GM19395 (cell line): ENCODE results near the gene PPIL1.

Source experiments
- ATAC-seq: cut with Tn5 transposase; IDR thresholded peaks from one replicate; pipeline ENCODE4 v1.9.1; 2021; ENCODE audit warnings: mild to moderate bottlenecking, moderate library complexity; ENCODE audit not compliant: unreplicated experiment

PPIL1 gene

GRCh38 chr6:36888654-36889481, 14.3 kb upstream of the PPIL1 start:
- ATAC-seq: no peak

- no peak for ATAC-seq
Measured at GRCh38 chr6:36888115-36888643, 13.6 kb upstream of the PPIL1 start.

- ATAC-seq: no peak
Measured at GRCh38 chr6:36886950-36887618, 12.5 kb upstream of the PPIL1 start.

GRCh38 chr6:36885461-36886401, 11.1 kb upstream of the PPIL1 start, which contains the start of gene C6orf89:
C6orf89 (plus strand) TSS chr6:36885952; CDS start chr6:36899445, 13,493 bp downstream.
- peak; percentile 94 for ATAC-seq

- no peak for ATAC-seq
Measured at GRCh38 chr6:36884610-36885009, 10.0 kb upstream of the PPIL1 start.

- ATAC-seq: no peak
Measured at GRCh38 chr6:36875250-36875633, 639 bp upstream of the PPIL1 start.

- no peak for ATAC-seq
Measured at GRCh38 chr6:36873612-36874442, 776 bp downstream of the PPIL1 start.

- ATAC-seq: no peak
Measured at GRCh38 chr6:36873115-36873514, 1.5 kb downstream of the PPIL1 start.

GRCh38 chr6:36871686-36872085, 2.9 kb downstream of the PPIL1 start:
- ATAC-seq: no peak

GRCh38 chr6:36867471-36868224, 7.0 kb downstream of the PPIL1 start:
- ATAC-seq: no peak

- ATAC-seq: no peak
Measured at GRCh38 chr6:36865835-36866234, 8.8 kb downstream of the PPIL1 start.

- ATAC-seq: no peak
Measured at GRCh38 chr6:36863670-36864540, 10.7 kb downstream of the PPIL1 start.

- ATAC-seq: no peak
Measured at GRCh38 chr6:36862848-36863382, 11.7 kb downstream of the PPIL1 start.

- no peak for ATAC-seq
Measured at GRCh38 chr6:36862164-36862847, 12.3 kb downstream of the PPIL1 start.

GRCh38 chr6:36860126-36860525, 14.5 kb downstream of the PPIL1 start:
- ATAC-seq: no peak

- no peak for ATAC-seq
Measured at GRCh38 chr6:36858407-36858981, 16.1 kb downstream of the PPIL1 start.

- no peak for ATAC-seq
Measured at GRCh38 chr6:36857325-36857724, 17.3 kb downstream of the PPIL1 start.
